OCI-LY7 (cell line): ENCODE results near the gene FABP1. TPM values are rescaled to one million over a fixed set of nuclear protein-coding genes. Genes with fewer than 3 reads are reported as not detected.

Source experiments
- BruUV-seq: library from RNA; stranded (reverse); fragments of 400-500 nt; replicated peaks from 2 replicates; lab custom pipeline; 2021; lab: Mats Ljungman, UMichigan
- CTCF ChIA-PET: fragments of 300-600 bp; sonication (Branson Sonifier 250); formaldehyde crosslinking; loops from one replicate; lab custom pipeline; 2022; ENCODE audit warnings: antibody characterized with exemption; ENCODE audit not compliant: unreplicated experiment; lab: Charles Lee
- POLR2A ChIA-PET: fragments of 300-600 bp; sonication (Branson Sonifier 250); formaldehyde crosslinking; loops from one replicate; lab custom pipeline; 2022; ENCODE audit warnings: antibody characterized with exemption; lab: Charles Lee
- DNase-seq: peaks from one replicate; pipeline ENCODE4 v3.0.0-alpha.2; 2015; ENCODE audit warnings: low spot score
- H2AFZ ChIP-seq: fragments of 200-600 bp; sonication (generic), shearing (Covaris generic); 2 replicates; pipeline ENCODE4 v1.6.1; 2014; ENCODE audit warnings: mild to moderate bottlenecking, antibody characterized with exemption, low read length, moderate library complexity
- H3K27ac ChIP-seq: fragments of 200-600 bp; sonication (generic); 2 replicates; pipeline ENCODE4 v1.5.1; 2014; ENCODE audit warnings: mixed run types, low read depth, mild to moderate bottlenecking, moderate library complexity, low read length, inconsistent platforms; ENCODE audit not compliant: poor library complexity, severe bottlenecking
- H3K36me3 ChIP-seq: fragments of 200-600 bp; sonication (generic); 2 replicates; pipeline ENCODE4 v1.6.1; 2014; ENCODE audit warnings: mild to moderate bottlenecking, antibody characterized with exemption, low read length, moderate library complexity, mixed read lengths; ENCODE audit not compliant: insufficient read depth
- H3K4me1 ChIP-seq: fragments of 200-600 bp; sonication (generic); 2 replicates; pipeline ENCODE4 v1.5.1; 2014; ENCODE audit warnings: mild to moderate bottlenecking, low read length; ENCODE audit not compliant: insufficient read depth, poor library complexity, severe bottlenecking
- H3K4me2 ChIP-seq: fragments of 200-600 bp; sonication (generic); 2 replicates; pipeline ENCODE4 v1.6.1; 2014; ENCODE audit warnings: mild to moderate bottlenecking, low read length
- H3K4me3 ChIP-seq: fragments of 200-600 bp; sonication (generic); 2 replicates; pipeline ENCODE4 v1.5.1; 2014; ENCODE audit warnings: mild to moderate bottlenecking, low read depth, low read length; ENCODE audit not compliant: poor library complexity, severe bottlenecking
- H3K79me2 ChIP-seq: fragments of 200-600 bp; sonication (generic); 2 replicates; pipeline ENCODE4 v1.6.1; 2016; ENCODE audit warnings: low read depth, mild to moderate bottlenecking, low read length, moderate library complexity, mixed read lengths; ENCODE audit not compliant: insufficient read depth
- H3K9me2 ChIP-seq: fragments of 200-600 bp; sonication (generic); 2 replicates; pipeline ENCODE4 v1.6.1; 2016; ENCODE audit warnings: mild to moderate bottlenecking, low read length, mixed read lengths; ENCODE audit not compliant: insufficient read depth
- H3K9me3 ChIP-seq: fragments of 200-600 bp; sonication (generic); 2 replicates; pipeline ENCODE4 v1.6.1; 2014; ENCODE audit warnings: mild to moderate bottlenecking, mixed run types, low read length, mixed read lengths
- H4K20me1 ChIP-seq: fragments of 200-600 bp; sonication (generic); 2 replicates; pipeline ENCODE4 v1.6.1; 2014; ENCODE audit warnings: mild to moderate bottlenecking, antibody characterized with exemption, low read length, moderate library complexity, mixed read lengths; ENCODE audit not compliant: insufficient read depth
- CTCF ChIP-seq: fragments of 200-600 bp; sonication (generic); conservative IDR thresholded peaks from 2 replicates; pipeline ENCODE4 v1.5.1; 2014; ENCODE audit warnings: mild to moderate bottlenecking, antibody characterized with exemption, low read length, moderate library complexity, mixed read lengths
- EZH2phosphoT487 ChIP-seq: fragments of 200-600 bp; sonication (generic); IDR thresholded peaks from 2 replicates; pipeline ENCODE4 v1.6.1; 2018; ENCODE audit warnings: low read depth, borderline replicate concordance, mild to moderate bottlenecking, mixed run types, antibody characterized with exemption, low read length, moderate library complexity, mixed read lengths
- intact Hi-C: fragments of 100-400 bp; cut with micrococcal nuclease; formaldehyde crosslinking; loops from one replicate; pipeline ENCODE4 v1.10.0; 2022; ENCODE audit not compliant: unreplicated experiment
- total RNA-seq, 2 experiments: library from RNA; depleted of rRNA in 1 of 2; stranded (reverse); fragments of >200 nt in 1 of 2; shearing (Covaris generic) in 1 of 2; gene quantifications; 2 replicates each; pipeline ENCODE4 v1.2.3, GENCODE V29; 2014 to 2022

Gene FABP1
- total RNA-seq, 2 experiments from 2014 or later = not detected

- no peak overlapping the region for H3K4me3 ChIP-seq
- intact Hi-C loops = no loop called here
- POLR2A ChIA-PET = interaction anchor here (0.6 kb wide), 1 partner anchor 81 kb away, joined by 3 read pairs; no protein-coding TSS in a partner anchor
- no peak for TF ChIP-seq CTCF
- TF ChIP-seq EZH2phosphoT487 = no peak
- no peak for DNase-seq
- no peaks in the 10 kb centered on the region for H3K9me3 ChIP-seq
- H2AFZ ChIP-seq = no peak overlapping the region
- H4K20me1 ChIP-seq = no peaks in the 10 kb centered on the region
- no peaks in the 10 kb centered on the region for H3K79me2 ChIP-seq
- no TSS peak for BruUV-seq
- H3K36me3 ChIP-seq = no peaks in the 10 kb centered on the region
- H3K27ac ChIP-seq = no peak overlapping the region
- no peaks in the 10 kb centered on the region for H3K4me1 ChIP-seq
- H3K4me2 ChIP-seq = no peak overlapping the region
- CTCF ChIA-PET = no interaction called here
- no peaks in the 10 kb centered on the region for H3K9me2 ChIP-seq
Measured at GRCh38 chr2:88085099-88085498, 42.8 kb downstream of the FABP1 start.

- H4K20me1 ChIP-seq = no peaks in the 10 kb centered on the region
- POLR2A ChIA-PET = no interaction called here
- H2AFZ ChIP-seq = no peak overlapping the region
- no TSS peak for BruUV-seq
- no peak overlapping the region for H3K4me2 ChIP-seq
- no peaks in the 10 kb centered on the region for H3K4me1 ChIP-seq
- no peak overlapping the region for H3K4me3 ChIP-seq
- H3K79me2 ChIP-seq = no peaks in the 10 kb centered on the region
- no peaks in the 10 kb centered on the region for H3K9me3 ChIP-seq
- no peak for TF ChIP-seq EZH2phosphoT487
- TF ChIP-seq CTCF = no peak
- CTCF ChIA-PET = no interaction called here
- H3K36me3 ChIP-seq = no peaks in the 10 kb centered on the region
- H3K27ac ChIP-seq = no peak overlapping the region
- no peaks in the 10 kb centered on the region for H3K9me2 ChIP-seq
- DNase-seq = no peak
- intact Hi-C loops = no loop called here
Measured at GRCh38 chr2:88082781-88083180, 45.1 kb downstream of the FABP1 start.

- Histone ChIP-seq H4K20me1 (no peaks in the 10 kb centered on the region), H3K4me1 (no peaks in the 10 kb centered on the region), H3K9me2 (no peaks in the 10 kb centered on the region), H3K4me2 (no peak overlapping the region), H3K9me3 (no peaks in the 10 kb centered on the region), H3K27ac (no peak overlapping the region), H2AFZ (no peak overlapping the region), H3K79me2 (no peaks in the 10 kb centered on the region), H3K4me3 (no peak overlapping the region), H3K36me3 (no peaks in the 10 kb centered on the region)
- DNase-seq = no peak
- intact Hi-C loops = no loop called here
- POLR2A ChIA-PET = no interaction called here
- no peak for TF ChIP-seq EZH2phosphoT487
- no peak for TF ChIP-seq CTCF
- CTCF ChIA-PET = no interaction called here
- no TSS peak for BruUV-seq
Measured at GRCh38 chr2:88081924-88082608, 45.8 kb downstream of the FABP1 start.
